Activated gamma-delta T cell (primary cell): Measurements from ENCODE around the gene ACTG2.
"Not testable (repeated sequence)": the region's sequence is repeated elsewhere in the genome, so short reads cannot be mapped to it uniquely, and the experiment has no call there.

ENCODE experiments used
- DNase-seq: peaks from one replicate; lab custom pipeline; 2025; lab: John Stamatoyannopoulos, UW

ACTG2 gene

GRCh38 chr2:73893764-73894474, 1.1 kb downstream of the ACTG2 start:
- no peak for DNase-seq

GRCh38 chr2:73894475-73894850, 1.7 kb downstream of the ACTG2 start:
- DNase-seq = no peak

GRCh38 chr2:73894877-73895276, 2.1 kb downstream of the ACTG2 start:
- DNase-seq = no peak

GRCh38 chr2:73895473-73895872, 2.7 kb downstream of the ACTG2 start:
- DNase-seq = no peak

GRCh38 chr2:73896362-73897239, 3.8 kb downstream of the ACTG2 start:
- DNase-seq = no peak

- DNase-seq = no peak
Measured at GRCh38 chr2:73897240-73897583, 4.4 kb downstream of the ACTG2 start.

- no peak for DNase-seq
Measured at GRCh38 chr2:73897934-73898333, 5.1 kb downstream of the ACTG2 start.

GRCh38 chr2:73899801-73900336, 7.1 kb downstream of the ACTG2 start:
- no peak for DNase-seq

- DNase-seq = no peak
Measured at GRCh38 chr2:73901143-73901542, 8.3 kb downstream of the ACTG2 start.

- DNase-seq = no peak
Measured at GRCh38 chr2:73902284-73902683, 9.5 kb downstream of the ACTG2 start.

- DNase-seq = no peak
Measured at GRCh38 chr2:73903313-73903712, 10.5 kb downstream of the ACTG2 start.

- DNase-seq = not testable (repeated sequence)
Measured at GRCh38 chr2:73903949-73904613, 11.3 kb downstream of the ACTG2 start.

GRCh38 chr2:73904952-73905351, 12.1 kb downstream of the ACTG2 start:
- no peak for DNase-seq

GRCh38 chr2:73906847-73907505, 14.2 kb downstream of the ACTG2 start:
- DNase-seq = no peak

GRCh38 chr2:73907840-73908452, 15.1 kb downstream of the ACTG2 start:
- DNase-seq = no peak

GRCh38 chr2:73908689-73909652, 16.2 kb downstream of the ACTG2 start:
- no peak for DNase-seq

GRCh38 chr2:73910873-73911547, 18.2 kb downstream of the ACTG2 start:
- DNase-seq = no peak

GRCh38 chr2:73911548-73912208, 18.9 kb downstream of the ACTG2 start:
- DNase-seq = no peak

GRCh38 chr2:73913414-73914054, 20.7 kb downstream of the ACTG2 start:
- no peak for DNase-seq
